ENCODE measurements around the gene SLC12A6. TPM values are rescaled to one million over a fixed set of nuclear protein-coding genes. Genes with fewer than 3 reads are reported as not detected.

Gene SLC12A6
- total and polyA plus RNA-seq, 2 of the 13 experiments (the other 11 are each of a cell fraction or from before 2014, with no cell fraction given) = 15.2 to 30.1 TPM

GRCh38 chr15:34216527-34217270, 120.9 kb downstream of the SLC12A6 start:
- Histone ChIP-seq H3K9me3 (ENCODE audit: low read length) (no peaks in the 10 kb centered on the region), H3K36me3 (replicated peaks in 1 of 2; ENCODE audit: control insufficient read depth in 1 of 2, insufficient read depth in 2 of 2, low read length in 2 of 2) (no peaks in the 10 kb centered on the region), H3K4me1 (ENCODE audit: insufficient read depth, low read length) (no peaks in the 10 kb centered on the region), H3K79me2 (ENCODE audit: insufficient read depth, low read length) (no peaks in the 10 kb centered on the region), H3K27ac (ENCODE audit: extremely low read length, insufficient read depth, low read length) (no peak overlapping the region), H3K4me3 (replicated peaks in 1 of 3; ENCODE audit: insufficient read depth in 1 of 3, low read depth in 2 of 3, low read length in 3 of 3) (no peak overlapping the region), H3K27me3 (ENCODE audit: control insufficient read depth in 1 of 2, insufficient read depth in 2 of 2, low read length in 2 of 2) (no peaks in the 10 kb centered on the region; a peak in 1 of 5 replicates), H3K4me2 (ENCODE audit: low read depth, low read length) (no peak overlapping the region), H3K9ac (ENCODE audit: insufficient read depth, low read depth, low read length) (no peak overlapping the region), H4K20me1 (ENCODE audit: insufficient read depth, low read length) (no peaks in the 10 kb centered on the region), H2AFZ (ENCODE audit: low read length) (no peak overlapping the region)
- no peak for FAIRE-seq
- BruUV-seq (replicated peaks) = no TSS peak
- CTCF ChIA-PET (ENCODE audit: low intra/inter-chr PET ratio, low total read pairs) = no interaction called here
- no peak for TF ChIP-seq MXI1 (IDR thresholded peaks at IDR 0.05; ENCODE audit: borderline replicate concordance, low read depth, low read length)
- POLR2A ChIA-PET = interaction anchor here (1.6 kb wide), 1 partner anchor 8 kb away, joined by 3 read pairs; no protein-coding TSS in a partner anchor
- no peak for DNase-seq (ENCODE audit: low spot score)
- in situ Hi-C loops (cut with HindIII; ENCODE audit: extremely low pct_ligation_motif_present, low pct_unique_long_range_greater_than_20kb) (no loop called here), intact Hi-C loops (cut with micrococcal nuclease; ENCODE audit: unreplicated experiment) (no loop called here)
- ATAC-seq = no peak

DNA sequence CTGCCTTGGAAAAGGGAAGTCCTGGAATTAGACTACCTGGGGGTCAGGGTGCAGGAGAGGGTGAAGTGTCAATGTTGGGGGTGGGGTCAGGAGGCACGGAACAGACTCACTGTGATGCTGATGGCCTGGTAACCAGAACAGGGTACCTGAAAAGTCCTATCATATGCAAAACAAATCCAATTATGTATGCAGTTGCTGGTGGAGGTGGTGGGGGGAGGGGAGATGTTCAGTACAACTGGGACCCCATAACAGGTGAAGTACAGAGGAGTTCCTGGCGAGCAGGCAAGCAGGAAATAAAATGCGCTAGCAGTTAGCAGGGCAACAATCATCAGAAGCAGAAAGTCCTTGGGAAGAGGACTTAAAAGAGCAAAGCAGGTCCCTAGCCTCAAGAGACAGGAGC, 123.4 kb downstream of the SLC12A6 start:
- intact Hi-C loops (cut with micrococcal nuclease; ENCODE audit: unreplicated experiment) (no loop called here), in situ Hi-C loops (cut with HindIII; ENCODE audit: extremely low pct_ligation_motif_present, low pct_unique_long_range_greater_than_20kb) (loop anchor here (5.0 kb wide), 1 partner anchor 102 kb away; no protein-coding TSS in a partner anchor)
- H3K9ac ChIP-seq (ENCODE audit: insufficient read depth, low read depth, low read length) = no peak overlapping the region
- H4K20me1 ChIP-seq (ENCODE audit: insufficient read depth, low read length) = no peaks in the 10 kb centered on the region
- BruUV-seq (replicated peaks) = no TSS peak
- ChIA-PET POLR2A (no interaction called here), CTCF (ENCODE audit: low intra/inter-chr PET ratio, low total read pairs) (no interaction called here)
- H3K4me3 ChIP-seq (replicated peaks in 1 of 3; ENCODE audit: insufficient read depth in 1 of 3, low read depth in 2 of 3, low read length in 3 of 3) = no peak overlapping the region
- no peak for FAIRE-seq
- WGBS (ENCODE audit: low lambda C conversion rate) = 60% methylated on average over 3 of the region's 3 CpGs
- H3K27me3 ChIP-seq (ENCODE audit: control insufficient read depth in 1 of 2, insufficient read depth in 2 of 2, low read length in 2 of 2) = no peaks in the 10 kb centered on the region; a peak in 1 of 5 replicates
- 0 out of 2 replicates have a peak, but pooled peaks cover 11% of the 10 kb centered on the region for H3K4me1 ChIP-seq (ENCODE audit: insufficient read depth, low read length)
- no peak overlapping the region for H2AFZ ChIP-seq (ENCODE audit: low read length)
- H3K27ac ChIP-seq (ENCODE audit: extremely low read length, insufficient read depth, low read length) = no peak overlapping the region
- H3K4me2 ChIP-seq (ENCODE audit: low read depth, low read length) = no peak overlapping the region
- no peaks in the 10 kb centered on the region for H3K9me3 ChIP-seq (ENCODE audit: low read length)
- H3K79me2 ChIP-seq (ENCODE audit: insufficient read depth, low read length) = peaks cover 3% of the 10 kb centered on the region
- no peaks in the 10 kb centered on the region for H3K36me3 ChIP-seq (replicated peaks in 1 of 2; ENCODE audit: control insufficient read depth in 1 of 2, insufficient read depth in 2 of 2, low read length in 2 of 2)
- ATAC-seq = no peak
- no peak for DNase-seq (ENCODE audit: low spot score)
- TF ChIP-seq ZNF670 (CRISPR knock-in tag; IDR thresholded peaks at IDR 0.05; ENCODE audit: borderline replicate concordance) (no peak), HMGA1 (CRISPR knock-in tag; conservative IDR thresholded peaks at IDR 0.05) (no peak), ZNF275 (CRISPR knock-in tag; IDR thresholded peaks at IDR 0.05; ENCODE audit: borderline replicate concordance) (no peak), ZNF326 (CRISPR knock-in tag; IDR thresholded peaks at IDR 0.05; ENCODE audit: borderline replicate concordance) (no peak), HOXA3 (CRISPR knock-in tag; IDR thresholded peaks at IDR 0.05) (no peak), ZNF331 (CRISPR knock-in tag; IDR thresholded peaks at IDR 0.05) (no peak), HMG20A (CRISPR knock-in tag; IDR thresholded peaks at IDR 0.05; ENCODE audit: borderline replicate concordance) (no peak), ZNF598 (CRISPR knock-in tag; IDR thresholded peaks at IDR 0.05; ENCODE audit: borderline replicate concordance) (no peak), FLYWCH1 (CRISPR knock-in tag; IDR thresholded peaks at IDR 0.05) (no peak)
- TF ChIP-seq, protein P1, sequence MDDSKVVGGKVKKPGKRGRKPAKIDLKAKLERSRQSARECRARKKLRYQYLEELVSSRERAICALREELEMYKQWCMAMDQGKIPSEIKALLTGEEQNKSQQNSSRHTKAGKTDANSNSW (CRISPR knock-in tag; IDR thresholded peaks at IDR 0.05; ENCODE audit: borderline replicate concordance) = no peak
- TF ChIP-seq, protein P2, sequence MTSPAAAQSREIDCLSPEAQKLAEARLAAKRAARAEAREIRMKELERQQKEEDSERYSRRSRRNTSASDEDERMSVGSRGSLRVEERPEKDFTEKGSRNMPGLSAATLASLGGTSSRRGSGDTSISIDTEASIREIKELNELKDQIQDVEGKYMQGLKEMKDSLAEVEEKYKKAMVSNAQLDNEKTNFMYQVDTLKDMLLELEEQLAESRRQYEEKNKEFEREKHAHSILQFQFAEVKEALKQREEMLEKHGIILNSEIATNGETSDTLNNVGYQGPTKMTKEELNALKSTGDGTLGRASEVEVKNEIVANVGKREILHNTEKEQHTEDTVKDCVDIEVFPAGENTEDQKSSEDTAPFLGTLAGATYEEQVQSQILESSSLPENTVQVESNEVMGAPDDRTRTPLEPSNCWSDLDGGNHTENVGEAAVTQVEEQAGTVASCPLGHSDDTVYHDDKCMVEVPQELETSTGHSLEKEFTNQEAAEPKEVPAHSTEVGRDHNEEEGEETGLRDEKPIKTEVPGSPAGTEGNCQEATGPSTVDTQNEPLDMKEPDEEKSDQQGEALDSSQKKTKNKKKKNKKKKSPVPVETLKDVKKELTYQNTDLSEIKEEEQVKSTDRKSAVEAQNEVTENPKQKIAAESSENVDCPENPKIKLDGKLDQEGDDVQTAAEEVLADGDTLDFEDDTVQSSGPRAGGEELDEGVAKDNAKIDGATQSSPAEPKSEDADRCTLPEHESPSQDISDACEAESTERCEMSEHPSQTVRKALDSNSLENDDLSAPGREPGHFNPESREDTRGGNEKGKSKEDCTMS (CRISPR knock-in tag; conservative IDR thresholded peaks at IDR 0.05) = no peak

All from HepG2 (cell line).